ENCODE results near the gene NDFIP1. TPM values are rescaled to one million over a fixed set of nuclear protein-coding genes. Genes with fewer than 3 reads are reported as not detected.
"Not testable (repeated sequence)": the region's sequence is repeated elsewhere in the genome, so short reads cannot be mapped to it uniquely, and the experiment has no call there.

Gene NDFIP1
- total RNA-seq, 3 donors from 2014 or later = 45.7 to 53.2 (median 49.4) TPM

DNA sequence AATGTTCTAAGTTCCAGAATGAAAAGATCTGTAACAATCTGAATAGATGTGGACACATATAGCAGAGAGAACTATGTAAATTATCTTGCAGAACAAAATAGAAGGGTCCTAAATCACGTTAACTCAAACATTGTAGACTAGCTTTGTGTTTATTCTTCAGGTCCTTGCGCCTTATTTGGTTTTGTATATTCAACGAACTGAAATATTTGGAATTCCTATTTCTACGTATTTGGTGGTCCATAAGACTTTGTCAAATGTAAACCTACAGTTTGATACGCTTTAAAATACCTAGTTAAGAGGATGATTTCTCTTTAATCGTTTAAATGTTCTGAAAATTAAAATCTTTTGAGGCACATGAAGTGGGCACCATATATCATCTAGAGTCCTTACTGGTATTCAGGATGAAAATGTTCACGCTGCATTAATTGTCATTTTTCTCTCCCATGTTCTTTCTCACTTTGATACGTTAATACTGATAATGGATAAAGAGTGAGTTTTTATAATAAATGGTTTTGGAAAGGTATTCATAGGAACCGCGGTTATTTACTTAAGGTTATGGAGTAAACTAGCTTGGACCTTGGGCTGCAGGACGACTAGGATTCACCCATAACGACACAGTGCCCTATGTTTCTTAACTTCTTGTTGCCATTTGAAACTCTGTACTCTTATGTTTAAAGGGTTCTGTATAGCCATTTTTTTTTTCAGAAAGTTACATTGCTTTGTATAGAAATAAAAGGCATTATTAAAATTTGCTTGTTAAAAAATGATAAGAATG, 45.3 kb downstream of the NDFIP1 start:
- Histone ChIP-seq H3K4me3 (no peak overlapping the region), H3K36me3 (ENCODE audit: low read depth) (no peaks in the 10 kb centered on the region), H3K4me1 (ENCODE audit: low read depth) (no peaks in the 10 kb centered on the region), H3K9me3 (no peaks in the 10 kb centered on the region)
- TF ChIP-seq, protein P1, sequence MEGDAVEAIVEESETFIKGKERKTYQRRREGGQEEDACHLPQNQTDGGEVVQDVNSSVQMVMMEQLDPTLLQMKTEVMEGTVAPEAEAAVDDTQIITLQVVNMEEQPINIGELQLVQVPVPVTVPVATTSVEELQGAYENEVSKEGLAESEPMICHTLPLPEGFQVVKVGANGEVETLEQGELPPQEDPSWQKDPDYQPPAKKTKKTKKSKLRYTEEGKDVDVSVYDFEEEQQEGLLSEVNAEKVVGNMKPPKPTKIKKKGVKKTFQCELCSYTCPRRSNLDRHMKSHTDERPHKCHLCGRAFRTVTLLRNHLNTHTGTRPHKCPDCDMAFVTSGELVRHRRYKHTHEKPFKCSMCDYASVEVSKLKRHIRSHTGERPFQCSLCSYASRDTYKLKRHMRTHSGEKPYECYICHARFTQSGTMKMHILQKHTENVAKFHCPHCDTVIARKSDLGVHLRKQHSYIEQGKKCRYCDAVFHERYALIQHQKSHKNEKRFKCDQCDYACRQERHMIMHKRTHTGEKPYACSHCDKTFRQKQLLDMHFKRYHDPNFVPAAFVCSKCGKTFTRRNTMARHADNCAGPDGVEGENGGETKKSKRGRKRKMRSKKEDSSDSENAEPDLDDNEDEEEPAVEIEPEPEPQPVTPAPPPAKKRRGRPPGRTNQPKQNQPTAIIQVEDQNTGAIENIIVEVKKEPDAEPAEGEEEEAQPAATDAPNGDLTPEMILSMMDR (IDR thresholded peaks at IDR 0.05) = no peak
- DNase-seq (no peak), ATAC-seq (no peak)
- intact Hi-C loops (cut with DNase I, micrococcal nuclease) = loop anchor here (2.0 to 5.0 kb wide), 2 partner anchors 393 to 395 kb away; no protein-coding TSS in a partner anchor

DNA sequence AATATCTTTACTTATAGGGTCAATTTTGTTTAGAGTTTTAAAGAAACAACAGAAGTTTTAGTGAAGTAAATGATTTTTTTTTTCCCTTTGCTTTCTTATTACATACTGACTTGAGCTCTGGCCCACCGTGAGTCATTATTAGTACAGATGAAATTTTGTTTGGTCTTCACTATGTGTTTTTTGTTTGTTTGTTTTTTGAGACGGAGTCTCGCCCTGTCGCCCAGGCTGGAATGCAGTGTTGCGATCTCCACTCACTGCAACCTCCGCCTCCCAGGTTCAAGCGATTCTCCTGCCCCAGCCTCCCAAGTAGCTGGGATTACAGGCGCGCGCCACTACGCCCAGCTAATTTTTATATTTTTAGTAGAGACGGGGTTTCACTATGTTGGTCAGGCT, 45.9 kb downstream of the NDFIP1 start:
- H3K9me3 ChIP-seq; DNase-seq; ATAC-seq; H3K36me3 ChIP-seq (ENCODE audit: low read depth); H3K4me1 ChIP-seq (ENCODE audit: low read depth); H3K4me3 ChIP-seq: not testable (repeated sequence)
- intact Hi-C loops (cut with DNase I, micrococcal nuclease) = loop anchor here in 1 of 2 donors (5.0 kb wide), 1 partner anchor 393 kb away; no protein-coding TSS in a partner anchor

DNA sequence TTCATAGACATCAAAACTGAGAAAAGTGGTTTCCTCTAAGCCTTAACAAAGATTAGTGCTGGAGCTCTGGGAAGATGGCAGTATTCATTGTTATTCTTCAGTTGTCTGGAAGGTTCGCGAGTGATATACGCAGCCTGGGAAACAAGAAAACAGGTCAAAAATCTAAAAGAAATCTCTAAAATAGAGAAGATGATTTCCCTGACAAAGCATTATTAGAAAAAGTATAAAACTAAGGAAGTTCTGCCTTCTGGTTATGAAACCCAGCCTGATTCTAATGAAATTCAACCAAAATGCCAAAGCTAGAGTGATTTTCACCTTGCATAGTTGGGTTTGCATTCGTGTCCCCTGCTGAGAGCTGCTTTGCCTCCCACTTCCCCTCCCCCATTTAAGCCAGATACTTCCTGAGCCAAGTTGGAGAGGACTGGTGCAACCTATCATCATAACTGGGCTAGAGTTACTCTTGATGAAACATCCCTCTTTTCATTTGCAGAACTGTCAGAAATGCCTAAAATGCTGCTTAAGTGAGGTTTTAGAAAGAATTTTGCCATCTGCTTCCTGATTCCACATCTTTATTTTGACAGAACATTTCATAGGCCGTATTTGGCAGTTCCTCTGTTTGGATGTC, 48.4 kb downstream of the NDFIP1 start:
- TF ChIP-seq, protein P1 (IDR thresholded peaks at IDR 0.05) = no peak
- no peaks in the 10 kb centered on the region for H3K4me1 ChIP-seq (ENCODE audit: low read depth)
- H3K4me3 ChIP-seq = no peak overlapping the region
- ATAC-seq = no peak
- H3K9me3 ChIP-seq = no peaks in the 10 kb centered on the region
- intact Hi-C loops (cut with DNase I, micrococcal nuclease) = no loop called here
- DNase-seq = no peak
- H3K36me3 ChIP-seq (ENCODE audit: low read depth) = no peaks in the 10 kb centered on the region

DNA sequence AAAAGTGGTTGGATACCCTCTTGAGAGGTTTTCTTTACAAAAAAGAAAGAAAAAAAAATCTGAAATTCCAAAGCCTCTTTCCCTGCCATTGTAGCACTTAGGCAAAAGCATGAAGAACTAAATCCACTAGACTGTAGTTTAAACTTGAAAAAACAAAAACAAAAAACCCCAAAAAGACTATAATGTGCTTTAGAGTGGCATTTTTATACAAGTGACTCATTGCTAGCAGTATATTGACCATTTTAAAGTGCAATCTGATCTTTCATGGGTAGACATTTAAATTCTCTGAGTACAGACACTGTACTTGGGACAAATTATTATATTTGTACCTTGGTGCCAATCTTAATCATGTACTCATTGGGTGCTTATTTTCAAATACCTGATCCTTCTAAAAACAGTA, 50.8 kb downstream of the NDFIP1 start:
- H3K36me3 ChIP-seq (ENCODE audit: low read depth) = no peaks in the 10 kb centered on the region
- H3K9me3 ChIP-seq = no peaks in the 10 kb centered on the region
- TF ChIP-seq, protein P1 (IDR thresholded peaks at IDR 0.05) = no peak
- H3K4me1 ChIP-seq (ENCODE audit: low read depth) = no peaks in the 10 kb centered on the region
- DNase-seq = no peak
- intact Hi-C loops (cut with DNase I, micrococcal nuclease) = no loop called here
- H3K4me3 ChIP-seq = no peak overlapping the region
- ATAC-seq = no peak

DNA sequence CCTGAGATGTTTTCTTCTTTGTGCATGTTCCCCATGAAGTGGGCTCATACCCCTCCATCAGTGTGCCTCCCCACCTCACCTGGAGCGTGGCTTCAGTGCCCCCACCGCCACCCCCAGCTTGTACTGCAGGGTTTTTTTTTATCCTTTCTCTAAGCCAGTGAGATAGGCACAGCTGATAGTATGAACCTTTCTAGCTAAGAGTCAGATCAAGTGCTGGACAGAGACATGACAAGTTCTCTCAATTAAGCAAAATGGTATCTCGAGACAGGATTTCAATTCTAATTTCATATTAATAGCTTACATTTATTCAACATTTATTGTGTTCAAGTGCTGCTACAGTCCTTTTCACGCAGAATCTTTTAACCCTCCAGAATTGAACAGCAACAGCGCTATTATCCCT, 55.7 kb downstream of the NDFIP1 start:
- H3K4me3 ChIP-seq = no peak overlapping the region
- DNase-seq = no peak
- no peaks in the 10 kb centered on the region for H3K36me3 ChIP-seq (ENCODE audit: low read depth)
- no peak for ATAC-seq
- H3K4me1 ChIP-seq (ENCODE audit: low read depth) = no peaks in the 10 kb centered on the region
- TF ChIP-seq, protein P1 (IDR thresholded peaks at IDR 0.05) = no peak
- no peaks in the 10 kb centered on the region for H3K9me3 ChIP-seq
- intact Hi-C loops (cut with DNase I, micrococcal nuclease) = no loop called here

DNA sequence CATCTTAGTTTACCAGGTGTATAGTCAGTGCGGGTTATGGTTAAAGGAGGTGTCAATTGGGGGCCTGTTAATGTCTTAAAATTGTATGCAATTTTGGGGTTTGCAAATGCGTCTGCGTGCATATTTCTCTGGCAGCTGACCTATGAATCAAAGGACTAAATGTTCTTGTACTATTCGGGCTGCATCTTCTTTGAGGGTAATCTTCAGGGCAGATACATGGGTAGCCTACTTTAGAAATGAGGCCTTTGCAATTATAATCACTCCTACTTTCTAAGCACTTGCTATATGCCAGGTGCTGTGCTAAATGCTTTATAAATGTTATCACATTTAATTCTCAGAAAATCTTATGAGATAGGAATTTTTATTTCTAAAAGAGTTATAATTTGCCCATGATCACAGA, 58.2 kb downstream of the NDFIP1 start:
- no peaks in the 10 kb centered on the region for H3K4me1 ChIP-seq (ENCODE audit: low read depth)
- H3K36me3 ChIP-seq (ENCODE audit: low read depth) = no peaks in the 10 kb centered on the region
- DNase-seq (no peak), ATAC-seq (no peak)
- no peaks in the 10 kb centered on the region for H3K9me3 ChIP-seq
- no peak overlapping the region for H3K4me3 ChIP-seq
- intact Hi-C loops (cut with DNase I, micrococcal nuclease) = no loop called here
- TF ChIP-seq, protein P1 (IDR thresholded peaks at IDR 0.05) = no peak

All from mucosa of descending colon (tissue), 3 donors.